Activated CD8-positive, alpha-beta memory T cell treated with anti-CD3 and anti-CD28 coated beads for 48 hours (primary cell): ENCODE data around the gene FSTL4.

Experiments
- DNase-seq, 3 experiments: peaks; one replicate each; pipeline ENCODE4 v3.0.0-alpha.2; 2020; ENCODE audit warnings: low read depth in 2 of 3, low spot score in 2 of 3

The FSTL4 gene

DNA sequence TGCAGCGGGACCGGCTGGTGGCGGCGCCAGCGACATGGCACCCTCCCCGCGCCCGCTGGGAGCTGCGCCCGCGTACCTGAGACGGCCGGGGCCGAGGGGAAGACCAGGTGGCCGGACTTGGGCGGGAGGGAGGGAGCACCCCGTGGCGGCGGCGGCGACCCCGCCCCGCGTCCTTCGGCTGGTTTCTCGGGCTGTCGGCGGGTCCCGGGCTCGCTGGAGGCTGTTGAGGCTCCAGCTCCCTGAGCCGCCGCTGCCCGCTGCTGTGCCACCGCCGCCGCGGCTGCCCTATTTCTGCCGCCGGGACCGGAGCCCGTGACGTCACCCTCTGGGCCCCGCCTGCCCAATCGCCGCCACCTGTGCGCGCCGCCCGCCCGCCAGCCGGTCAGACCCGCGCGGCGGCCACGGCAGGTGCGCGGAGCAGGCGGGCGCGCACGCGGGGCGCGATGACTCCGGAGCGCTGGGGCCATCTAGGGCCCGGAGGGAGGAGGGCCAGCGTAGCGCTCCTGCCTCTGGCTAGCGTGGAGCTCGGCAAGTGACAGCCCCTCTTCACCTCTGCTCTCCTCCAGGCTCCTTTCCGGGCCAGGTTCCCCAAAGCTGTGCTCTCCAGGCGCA, at the start of gene FSTL4:
FSTL4 (minus strand) TSS at position 293 of the 612 bp plus-strand sequence.
- DNase-seq = no peak

DNA sequence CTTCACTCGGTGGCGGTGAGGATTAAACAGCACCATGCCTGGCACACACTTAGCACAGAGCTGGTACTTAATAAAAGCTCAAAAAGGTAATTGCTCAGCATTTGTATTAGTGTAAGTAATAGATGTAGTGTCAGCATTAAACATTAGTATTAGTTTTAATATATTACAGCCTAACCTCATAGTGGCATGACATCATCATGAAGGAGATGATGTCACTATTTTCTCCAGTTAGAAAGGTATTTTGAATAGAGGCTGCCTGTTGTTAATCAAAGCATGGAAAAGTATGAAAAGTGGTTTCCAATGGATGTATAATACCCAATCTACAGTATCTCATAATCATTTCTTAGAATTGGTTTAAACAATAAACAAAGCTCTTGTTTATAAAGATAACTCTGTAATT, 49.0 kb upstream of the FSTL4 start:
- no peak for DNase-seq

DNA sequence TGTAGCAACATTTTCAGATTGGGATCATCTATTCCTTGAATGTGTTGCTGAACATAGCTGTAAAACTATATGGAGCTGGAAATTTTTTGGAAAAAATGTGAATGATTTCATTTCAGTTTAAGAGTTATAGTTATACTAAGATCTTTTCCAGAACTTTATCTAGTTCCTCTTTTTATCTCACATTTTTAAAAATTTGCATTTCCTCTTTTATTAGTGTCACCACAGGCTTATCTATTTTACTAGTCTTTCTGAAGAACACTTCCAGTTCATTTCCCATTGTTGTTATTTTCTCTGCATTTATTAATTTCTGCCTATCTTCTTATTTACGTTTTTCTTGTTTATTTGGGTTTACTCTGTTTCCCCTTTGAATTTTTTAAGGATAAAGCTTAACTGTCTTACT, 46.0 kb upstream of the FSTL4 start:
- no peak for DNase-seq

DNA sequence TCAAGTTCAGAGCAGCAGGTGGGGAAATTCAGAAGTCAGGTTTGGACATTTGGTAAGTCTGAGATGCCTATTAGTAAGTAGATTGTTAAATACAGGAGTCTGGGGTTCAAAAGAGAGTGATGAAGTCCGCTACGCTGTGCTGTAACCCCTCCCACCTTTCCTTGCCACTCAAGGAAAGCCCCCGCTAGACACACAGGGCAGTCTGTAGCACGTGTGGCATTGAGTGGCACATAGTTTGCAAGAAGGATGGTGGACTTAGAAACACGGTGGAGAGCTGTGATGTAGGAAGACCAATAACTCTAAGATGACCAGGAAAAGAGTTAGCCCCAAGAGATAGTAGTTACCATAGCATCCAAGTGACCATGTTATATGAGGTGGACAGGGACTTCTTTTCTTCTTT, 44.7 kb upstream of the FSTL4 start:
- DNase-seq = no peak

DNA sequence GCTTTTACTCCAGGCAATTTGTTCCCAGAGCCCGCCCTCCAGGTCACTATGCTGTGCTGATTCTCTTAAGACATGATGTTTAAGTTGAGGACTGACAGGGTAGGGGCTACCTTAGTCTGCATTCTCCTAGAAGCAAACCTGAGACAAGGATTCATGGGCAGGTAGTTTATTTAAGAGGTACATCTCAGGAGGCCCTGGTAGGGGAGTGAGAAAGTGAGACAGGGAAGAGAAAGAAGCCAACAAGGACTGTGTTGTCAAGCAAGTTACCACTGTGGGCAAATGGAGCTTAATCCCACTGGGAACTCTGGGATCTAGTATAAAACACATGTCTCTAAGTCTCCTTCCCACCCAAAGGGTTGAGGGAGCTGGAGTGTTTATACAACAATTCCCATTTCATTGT, 43.6 kb upstream of the FSTL4 start:
- no peak for DNase-seq

DNA sequence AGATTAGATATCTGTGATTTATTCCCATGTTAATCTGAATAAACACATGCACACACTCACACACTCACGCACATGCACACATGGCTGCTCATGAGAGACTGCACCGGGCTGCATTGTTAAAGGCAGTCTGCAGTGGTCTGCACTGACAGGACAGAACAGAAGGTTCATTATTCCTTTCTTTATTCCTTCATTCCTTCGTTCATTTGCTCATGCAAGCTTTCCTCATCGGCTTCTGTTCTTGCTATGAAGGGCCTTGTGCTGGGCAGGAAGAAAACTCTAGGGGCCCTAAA, 41.4 kb upstream of the FSTL4 start:
- no peak for DNase-seq

DNA sequence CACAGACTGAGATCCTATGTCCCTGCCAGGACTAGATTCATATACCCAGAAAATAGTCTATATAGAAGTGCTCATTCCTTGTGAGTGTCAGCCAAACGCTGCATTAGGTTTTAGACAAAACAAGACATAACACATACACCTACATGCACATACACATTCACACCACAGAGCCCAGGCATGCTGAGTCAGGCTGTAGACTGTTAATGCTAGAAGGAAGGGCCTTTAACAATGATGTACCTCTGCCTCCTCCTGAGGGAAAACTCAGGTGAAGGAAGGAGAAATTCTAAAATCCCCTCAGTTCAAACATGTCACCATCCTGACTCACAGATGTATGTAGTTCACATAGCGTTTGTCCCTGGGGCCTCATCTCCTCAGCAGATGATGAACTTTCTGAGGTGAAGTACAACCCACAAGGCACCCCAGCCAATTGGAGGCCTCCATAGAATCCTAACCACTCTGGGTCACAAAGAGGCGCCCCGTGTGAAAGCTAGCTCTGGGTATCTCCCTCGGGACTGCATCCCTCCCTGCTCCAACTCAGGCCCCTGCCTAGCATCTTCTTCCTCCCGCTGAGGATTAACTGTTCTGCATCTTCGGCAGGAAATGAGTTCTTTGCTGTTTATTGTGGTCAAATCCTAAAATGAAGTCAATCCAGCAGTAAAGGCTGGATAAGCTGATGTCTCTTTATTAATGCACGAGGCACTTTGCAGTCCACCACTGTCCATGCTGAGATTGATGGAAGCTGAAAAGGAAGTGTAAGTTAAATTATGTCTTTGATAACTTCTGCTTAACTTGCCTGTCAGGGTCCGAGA, 40.8 kb upstream of the FSTL4 start:
- DNase-seq = no peak

DNA sequence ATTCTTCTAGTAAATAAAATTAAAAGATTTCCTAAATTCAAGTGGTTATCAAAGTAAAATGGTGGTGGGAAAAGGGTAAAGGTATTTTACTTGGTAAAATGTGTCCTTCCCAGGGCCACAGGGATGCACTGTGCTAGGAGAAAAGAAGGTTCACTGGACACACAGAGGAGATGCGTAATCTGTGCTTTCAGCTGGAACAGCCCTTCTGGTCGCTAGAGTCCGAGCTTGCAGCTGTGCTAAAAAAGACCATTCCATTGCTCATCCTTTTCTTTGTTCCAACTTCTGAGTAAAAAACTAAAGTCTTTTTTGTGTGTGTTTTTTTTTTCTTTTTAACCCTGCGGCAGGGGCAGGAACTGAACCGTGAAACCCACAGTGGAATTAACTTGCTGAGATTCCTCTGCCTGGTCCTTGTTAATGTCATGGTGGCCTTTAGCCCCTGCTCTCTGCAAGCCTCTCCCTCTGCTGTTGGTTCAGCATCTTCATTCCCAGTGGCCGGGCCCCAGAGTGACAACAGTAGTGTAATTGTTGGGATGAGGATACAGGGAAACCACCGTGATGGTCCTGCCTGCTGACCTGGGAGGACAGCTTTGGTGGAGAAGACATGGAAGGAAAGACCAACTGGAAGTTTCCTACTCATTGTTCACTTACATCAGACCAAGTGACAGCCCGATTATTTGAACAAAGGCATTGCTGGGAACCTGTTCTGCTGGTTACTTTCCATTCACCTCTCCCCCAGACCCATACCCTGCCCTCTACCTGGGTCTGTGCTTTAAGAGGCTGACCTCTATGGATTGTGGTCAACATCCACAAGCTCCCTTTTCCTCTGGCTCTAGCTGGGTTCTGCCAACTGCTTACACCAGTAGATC, 31.9 kb upstream of the FSTL4 start:
- DNase-seq = no peak

DNA sequence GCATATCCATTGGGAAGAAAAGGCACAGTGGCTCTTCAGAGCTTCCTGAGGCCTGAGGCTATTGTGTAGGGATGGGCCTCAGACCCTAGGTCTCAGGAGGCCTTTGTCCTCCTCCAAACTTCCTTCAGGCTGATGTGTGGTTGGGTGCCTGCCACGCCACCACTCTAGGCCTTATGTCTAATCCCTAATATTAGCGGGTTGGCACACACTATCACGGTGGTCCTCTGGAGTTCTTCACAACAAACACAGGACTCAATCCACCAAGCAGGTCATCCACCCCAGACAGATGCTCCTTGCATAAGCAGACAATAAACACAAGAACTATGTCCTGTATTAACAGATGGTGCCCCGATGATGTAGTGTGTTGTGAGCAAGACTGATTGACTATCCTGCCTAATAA, 31.0 kb upstream of the FSTL4 start:
- DNase-seq = no peak

DNA sequence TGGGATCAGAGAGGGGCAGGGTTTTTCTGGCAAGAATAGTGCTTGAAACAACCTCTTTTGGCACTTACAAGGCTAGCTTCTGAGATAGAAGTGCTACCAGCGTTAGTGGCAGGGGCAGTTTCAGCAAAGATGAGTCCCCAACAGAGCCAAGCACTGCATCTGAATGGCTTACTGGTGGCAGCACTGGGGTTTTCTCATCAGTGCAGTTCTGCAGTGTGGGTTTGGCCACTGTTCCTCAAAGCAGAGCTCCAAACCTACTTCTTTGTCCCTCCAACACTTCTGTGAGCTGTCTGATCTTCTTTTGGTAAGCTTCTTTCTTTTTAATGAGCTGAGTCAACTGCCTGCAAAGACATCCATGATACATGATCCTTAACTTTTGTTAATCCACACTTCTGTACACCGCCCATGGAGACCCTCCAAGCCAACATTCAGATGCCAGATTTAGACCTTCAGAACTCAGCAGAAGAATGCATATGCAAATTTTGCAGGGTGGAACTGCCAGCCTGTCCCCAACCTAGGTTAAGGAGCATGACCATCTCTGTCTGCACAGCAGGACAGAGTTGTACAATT, 29.9 kb upstream of the FSTL4 start:
- DNase-seq = no peak

DNA sequence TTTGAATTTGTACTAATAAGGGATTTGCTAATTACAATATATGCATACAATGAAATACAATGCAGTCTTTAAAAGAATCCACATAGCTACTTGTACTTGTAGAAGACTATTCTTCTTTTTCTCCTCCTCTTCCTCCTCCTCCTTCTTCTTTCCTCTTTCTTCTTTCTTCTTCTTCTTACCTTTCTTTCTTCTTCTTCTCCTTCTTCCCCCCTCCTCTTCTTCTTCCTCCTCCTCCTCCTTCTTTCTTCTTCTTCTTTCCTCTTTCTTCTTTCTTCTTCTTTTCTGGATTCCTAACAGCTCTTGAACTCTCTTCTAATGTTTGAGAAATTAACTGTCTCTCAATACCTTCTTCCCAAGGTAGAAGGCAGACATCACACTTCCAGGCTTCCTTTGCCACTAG, 29.3 kb upstream of the FSTL4 start:
- no peak for DNase-seq

DNA sequence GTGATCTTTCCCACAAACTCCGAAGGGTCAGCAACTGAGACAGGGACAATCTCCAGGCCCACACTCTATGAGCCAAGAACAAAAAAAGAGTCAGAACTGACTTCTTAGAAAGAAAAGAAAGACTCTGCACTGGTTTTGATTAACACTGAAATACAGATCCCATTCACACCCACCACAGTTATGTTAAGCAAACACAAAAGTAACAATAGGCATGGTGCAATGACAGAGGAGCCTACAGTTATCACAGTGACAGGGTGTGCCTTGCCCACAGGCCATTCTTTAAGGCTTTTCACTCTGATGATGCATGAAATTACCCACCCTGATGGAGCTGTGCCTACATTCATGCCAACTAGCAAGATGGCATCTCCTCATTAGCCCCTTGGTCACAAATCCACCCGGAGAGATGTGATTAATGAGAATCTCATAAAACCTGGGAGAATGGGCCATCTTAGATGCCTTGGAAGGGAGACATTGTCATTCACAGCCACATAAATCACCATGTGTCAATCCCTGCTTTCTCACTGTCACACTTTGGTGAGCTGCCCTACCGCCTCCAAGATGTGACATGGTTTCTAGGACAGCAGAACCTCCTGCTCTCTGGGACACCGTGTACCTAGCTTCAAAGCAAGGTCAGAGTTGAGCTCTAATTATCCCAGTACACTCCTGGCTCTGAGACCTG, 27.6 kb upstream of the FSTL4 start:
- no peak for DNase-seq

DNA sequence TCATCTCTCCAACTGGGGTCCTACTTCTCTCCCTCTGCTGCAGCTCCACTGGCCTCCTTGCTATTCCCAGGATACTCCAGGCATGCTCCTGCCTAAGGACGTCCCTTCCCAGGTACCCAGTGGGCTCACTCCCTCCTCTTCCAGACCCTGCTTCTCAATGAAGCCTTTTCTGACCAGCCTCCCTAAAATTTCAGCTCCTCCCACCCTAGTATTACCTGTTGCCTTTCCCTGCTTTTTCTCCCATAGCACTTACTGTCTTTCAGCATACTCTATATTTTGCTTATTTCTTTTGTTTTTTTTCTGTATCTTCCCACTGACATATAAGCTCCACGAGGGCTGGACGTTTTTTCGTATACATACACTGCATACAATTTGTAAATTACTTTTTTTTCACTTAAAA, 26.1 kb upstream of the FSTL4 start:
- DNase-seq = no peak

DNA sequence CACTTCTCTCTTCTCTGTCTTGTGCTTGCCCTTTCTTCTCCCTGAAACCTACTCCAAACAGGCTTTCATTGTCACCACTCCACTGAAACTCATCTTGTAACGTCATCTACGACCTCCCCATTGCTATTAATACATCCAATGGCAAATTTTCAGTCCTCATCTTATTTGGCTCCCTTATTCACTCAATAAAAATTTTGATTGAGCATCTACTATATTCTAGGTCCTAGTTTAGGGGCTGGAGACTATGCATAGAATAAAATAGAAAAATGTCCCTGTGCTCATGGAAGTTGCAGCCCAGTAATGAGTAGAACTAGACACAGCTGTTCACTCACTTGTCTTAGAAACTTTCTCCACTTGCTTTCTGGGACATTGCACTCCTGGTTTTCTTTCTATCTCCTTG, 24.9 kb upstream of the FSTL4 start:
- no peak for DNase-seq

DNA sequence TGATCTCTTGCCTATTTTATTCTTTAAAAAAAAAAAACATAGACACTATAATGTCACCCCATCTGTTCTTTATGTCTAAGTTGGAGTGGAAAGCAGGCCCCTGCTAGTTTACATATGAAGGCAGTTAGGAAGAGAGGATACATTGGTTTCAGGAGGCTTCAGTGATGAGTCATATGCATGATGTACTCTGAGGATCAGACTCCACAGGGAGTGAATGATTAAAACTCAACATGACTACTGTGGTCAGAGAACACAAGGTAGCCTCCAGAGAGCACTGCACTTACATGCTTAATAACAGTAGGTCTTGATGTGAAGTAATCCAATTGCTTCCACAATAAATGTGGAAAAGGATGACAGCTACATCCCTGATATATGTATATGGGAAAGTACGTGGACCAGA, 22.7 kb upstream of the FSTL4 start:
- DNase-seq = no peak

DNA sequence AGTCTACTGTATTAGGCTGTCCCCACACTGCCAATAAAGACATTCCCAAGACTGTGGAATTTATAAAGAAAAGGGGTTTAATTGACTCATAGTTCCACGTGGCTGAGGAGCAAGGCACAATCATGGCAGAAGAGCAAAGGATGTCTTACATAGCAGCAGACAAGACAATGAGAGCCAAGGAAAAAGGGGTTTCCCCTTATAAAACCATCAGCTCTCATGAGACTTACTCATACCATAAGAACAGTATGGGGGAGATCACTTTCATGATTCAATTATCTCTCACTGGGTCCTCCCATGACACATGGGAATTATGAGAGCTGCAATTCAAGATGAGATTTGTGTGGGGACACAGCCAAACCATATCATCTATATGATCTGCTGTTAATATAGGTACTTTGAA, 14.8 kb upstream of the FSTL4 start:
- DNase-seq = no peak

DNA sequence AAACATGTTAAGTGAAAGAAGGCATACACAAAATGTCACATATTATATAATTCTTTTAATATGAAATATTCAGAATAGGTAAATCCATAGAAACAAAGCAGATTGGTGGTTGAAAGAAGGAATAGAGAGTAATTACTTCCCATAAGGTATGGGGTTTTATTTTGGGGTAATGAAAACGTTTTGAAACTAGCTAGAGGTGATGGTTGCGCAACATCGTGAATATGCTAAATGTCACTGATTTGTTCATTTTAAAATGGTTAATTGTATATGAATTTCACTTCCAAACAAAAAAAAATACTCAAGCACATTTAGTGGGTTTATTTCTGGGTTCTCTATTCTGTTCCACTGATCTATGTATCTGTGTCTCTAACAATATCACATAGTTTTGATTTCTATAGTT, 12.0 kb upstream of the FSTL4 start:
- no peak for DNase-seq

DNA sequence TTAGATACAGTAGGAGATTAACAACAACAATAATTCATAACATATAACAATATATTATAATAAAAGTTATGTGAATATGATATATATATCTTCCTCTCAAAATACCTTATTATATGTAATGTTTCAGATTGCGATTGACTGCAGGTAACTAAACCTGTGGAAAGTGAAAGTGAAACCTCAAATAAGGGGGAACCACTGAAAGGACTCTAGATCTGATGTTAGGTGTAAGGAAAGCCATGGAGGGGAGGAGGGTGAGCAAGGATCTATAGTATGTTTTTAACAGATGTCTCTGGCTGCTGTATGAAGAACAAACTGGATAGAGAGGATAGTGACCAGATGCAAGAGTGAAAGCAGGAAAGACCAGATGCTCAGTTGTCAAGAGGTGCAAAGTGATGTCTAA, 5.8 kb upstream of the FSTL4 start:
- DNase-seq = no peak

DNA sequence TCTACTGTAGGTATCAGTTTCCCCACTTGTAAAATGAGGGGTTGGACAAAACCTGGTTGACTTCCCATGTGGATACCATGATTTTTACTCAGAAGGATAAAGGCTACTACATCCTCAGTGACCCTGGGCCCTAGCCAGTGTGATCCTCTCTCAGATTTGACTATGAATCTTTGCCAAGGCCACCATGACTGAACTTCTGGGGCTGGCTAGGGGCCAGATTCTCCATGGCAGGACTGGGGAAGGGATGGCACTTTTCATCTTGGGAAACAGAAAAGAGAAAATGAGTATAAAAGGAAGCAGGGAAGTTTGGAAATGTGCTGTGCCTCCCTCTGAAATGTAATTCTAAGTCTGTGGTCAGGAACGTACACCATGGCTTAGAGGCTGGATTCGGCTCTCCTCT, 1.4 kb upstream of the FSTL4 start:
- no peak for DNase-seq

DNA sequence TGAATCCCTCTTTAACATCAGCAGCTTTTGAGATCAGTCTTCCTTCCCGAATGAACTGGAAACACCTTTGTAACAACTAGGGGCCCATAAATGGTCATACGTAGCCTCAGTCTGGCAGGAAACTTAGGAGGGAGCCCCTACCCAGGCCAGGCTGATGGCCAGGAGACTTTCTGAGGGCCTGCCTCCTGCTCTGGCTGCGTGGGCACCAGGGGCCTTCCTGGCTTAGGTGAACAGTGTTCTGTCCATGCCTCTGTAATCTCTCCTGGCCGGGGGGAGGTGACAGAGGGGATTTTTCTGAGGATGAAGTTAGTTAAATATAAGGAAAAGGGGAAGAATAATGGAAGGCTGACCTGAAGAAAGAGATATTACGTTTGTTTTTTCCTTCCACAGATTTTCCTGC, 843 bp upstream of the FSTL4 start:
- DNase-seq = no peak
